Hematopoietic multipotent progenitor cell treated with erythropoietin and hydrocortisone succinate and interleukin-3 and kit ligand, for 17 days (in vitro differentiated cells): Measurements from ENCODE around the gene PGPEP1.

Experiments used
- DNase-seq: peaks from one replicate; pipeline ENCODE4 v3.0.0-alpha.2; 2015; ENCODE audit warnings: low spot score

Gene PGPEP1

GRCh38 chr19:18340190-18340989 is at the start of gene PGPEP1:
TSS of gene PGPEP1 (plus strand) at chr19:18340598. CDS start at chr19:18340682, 84 bp downstream.
- DNase-seq = peak; percentile 29

GRCh38 chr19:18291019-18291524 is 49.3 kb upstream of the PGPEP1 start:
- no peak for DNase-seq

GRCh38 chr19:18291590-18292461 is 48.6 kb upstream of the PGPEP1 start:
- DNase-seq = no peak

GRCh38 chr19:18292462-18292809 is 48.0 kb upstream of the PGPEP1 start:
- no peak for DNase-seq

- peak; percentile 24 for DNase-seq
Measured at GRCh38 chr19:18292810-18293641, 47.4 kb upstream of the PGPEP1 start.

- no peak for DNase-seq
Measured at GRCh38 chr19:18293642-18294466, 46.5 kb upstream of the PGPEP1 start.

- DNase-seq = no peak
Measured at GRCh38 chr19:18294467-18294864, 45.9 kb upstream of the PGPEP1 start.

GRCh38 chr19:18295034-18295451 is 45.4 kb upstream of the PGPEP1 start:
- DNase-seq = no peak

GRCh38 chr19:18297308-18297707 is 43.1 kb upstream of the PGPEP1 start:
- no peak for DNase-seq

GRCh38 chr19:18298601-18299000 is 41.8 kb upstream of the PGPEP1 start:
- no peak for DNase-seq

- DNase-seq = no peak
Measured at GRCh38 chr19:18299654-18300053, 40.7 kb upstream of the PGPEP1 start.

- no peak for DNase-seq
Measured at GRCh38 chr19:18300930-18301717, 39.3 kb upstream of the PGPEP1 start.

- no peak for DNase-seq
Measured at GRCh38 chr19:18301718-18302111, 38.7 kb upstream of the PGPEP1 start.

GRCh38 chr19:18304208-18304457 is 36.3 kb upstream of the PGPEP1 start:
- DNase-seq = no peak

GRCh38 chr19:18304458-18305310 is 35.7 kb upstream of the PGPEP1 start:
- peak; percentile 59 for DNase-seq

GRCh38 chr19:18306209-18306887 is 34.0 kb upstream of the PGPEP1 start:
- DNase-seq = no peak

GRCh38 chr19:18306888-18307260 is 33.5 kb upstream of the PGPEP1 start:
- DNase-seq = no peak

GRCh38 chr19:18307271-18307681 is 33.1 kb upstream of the PGPEP1 start:
- DNase-seq = no peak
